ENCODE results near the gene DDX21.

DDX21 gene

DNA sequence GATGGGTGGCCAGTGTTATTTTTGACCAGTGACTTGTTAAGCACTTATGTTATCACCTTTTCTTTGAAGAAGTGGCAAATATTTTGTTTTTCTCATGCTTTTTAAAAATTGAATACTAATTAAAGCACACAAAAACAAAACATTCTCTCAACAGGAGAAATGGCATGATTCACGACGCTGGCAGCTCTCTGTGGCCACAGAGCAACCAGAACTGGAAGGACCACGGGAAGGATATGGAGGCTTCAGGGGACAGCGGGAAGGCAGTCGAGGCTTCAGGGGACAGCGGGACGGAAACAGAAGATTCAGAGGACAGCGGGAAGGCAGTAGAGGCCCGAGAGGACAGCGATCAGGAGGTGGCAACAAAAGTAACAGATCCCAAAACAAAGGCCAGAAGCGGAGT, 26.4 kb downstream of the DDX21 start:
- TF ChIP-seq GATA2 (IDR thresholded peaks at IDR 0.05; ENCODE audit: low read depth, low read length) (no peak), GATA3 (IDR thresholded peaks at IDR 0.05; ENCODE audit: low read depth, low read length) (no peak)

DNA sequence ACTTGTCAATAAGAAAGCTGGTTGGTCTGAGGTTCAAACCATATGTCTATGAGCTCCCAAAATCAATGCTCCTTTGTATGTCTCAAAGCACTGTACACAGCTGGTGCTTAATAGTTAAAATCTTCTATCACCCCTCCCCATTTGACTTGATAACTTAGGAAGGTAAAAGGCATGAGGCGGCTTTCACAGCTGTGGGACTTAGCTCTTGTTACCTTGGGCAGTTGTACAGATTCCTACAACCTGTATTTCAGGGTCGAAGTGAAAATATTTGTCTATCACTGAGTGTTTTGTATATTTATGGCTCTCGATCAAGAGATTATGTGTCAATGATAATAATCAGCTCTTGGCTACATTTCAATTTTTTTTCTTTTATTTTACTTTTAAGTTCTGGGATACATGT, 31.6 kb downstream of the DDX21 start:
- no peak for TF ChIP-seq GATA3 (IDR thresholded peaks at IDR 0.05; ENCODE audit: low read depth, low read length)
- no peak for TF ChIP-seq GATA2 (IDR thresholded peaks at IDR 0.05; ENCODE audit: low read depth, low read length)

DNA sequence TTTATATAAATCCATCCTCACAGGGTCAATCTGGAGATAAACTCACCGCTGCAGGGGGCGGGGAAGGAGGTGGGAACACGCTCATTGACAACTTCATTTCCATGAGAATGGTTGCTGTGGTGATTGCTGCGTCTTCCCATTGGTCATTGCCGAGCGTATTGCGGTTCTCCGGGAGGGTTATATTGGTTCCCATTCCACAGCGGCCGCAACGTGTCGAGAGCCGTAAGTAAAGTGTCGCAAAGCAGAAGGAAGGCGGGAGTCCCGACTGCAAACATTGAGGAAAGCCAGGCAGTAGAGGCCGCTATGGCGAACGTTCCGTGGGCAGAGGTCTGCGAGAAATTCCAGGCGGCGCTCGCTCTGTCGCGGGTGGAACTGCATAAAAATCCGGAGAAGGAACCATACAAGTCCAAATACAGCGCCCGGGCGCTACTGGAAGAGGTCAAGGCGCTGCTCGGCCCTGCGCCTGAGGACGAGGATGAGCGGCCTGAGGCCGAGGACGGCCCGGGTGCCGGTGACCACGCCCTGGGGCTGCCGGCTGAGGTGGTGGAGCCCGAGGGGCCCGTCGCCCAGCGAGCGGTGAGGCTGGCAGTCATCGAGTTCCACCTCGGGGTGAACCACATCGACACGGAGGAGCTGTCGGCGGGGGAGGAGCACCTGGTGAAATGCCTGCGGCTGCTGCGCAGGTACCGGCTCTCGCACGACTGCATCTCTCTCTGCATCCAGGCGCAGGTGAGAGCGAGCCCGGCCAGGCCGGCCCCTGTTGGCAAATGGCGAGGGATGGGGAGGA, 32.8 kb downstream of the DDX21 start, which contains the start of gene KIFBP:
TSS of gene KIFBP (plus strand) at position 274 of the 787 bp plus-strand sequence. CDS start at position 304, 30 bp downstream.
- TF ChIP-seq GATA3 (IDR thresholded peaks at IDR 0.05; ENCODE audit: low read depth, low read length): no peak
- TF ChIP-seq GATA2 (IDR thresholded peaks at IDR 0.05; ENCODE audit: low read depth, low read length): no peak

DNA sequence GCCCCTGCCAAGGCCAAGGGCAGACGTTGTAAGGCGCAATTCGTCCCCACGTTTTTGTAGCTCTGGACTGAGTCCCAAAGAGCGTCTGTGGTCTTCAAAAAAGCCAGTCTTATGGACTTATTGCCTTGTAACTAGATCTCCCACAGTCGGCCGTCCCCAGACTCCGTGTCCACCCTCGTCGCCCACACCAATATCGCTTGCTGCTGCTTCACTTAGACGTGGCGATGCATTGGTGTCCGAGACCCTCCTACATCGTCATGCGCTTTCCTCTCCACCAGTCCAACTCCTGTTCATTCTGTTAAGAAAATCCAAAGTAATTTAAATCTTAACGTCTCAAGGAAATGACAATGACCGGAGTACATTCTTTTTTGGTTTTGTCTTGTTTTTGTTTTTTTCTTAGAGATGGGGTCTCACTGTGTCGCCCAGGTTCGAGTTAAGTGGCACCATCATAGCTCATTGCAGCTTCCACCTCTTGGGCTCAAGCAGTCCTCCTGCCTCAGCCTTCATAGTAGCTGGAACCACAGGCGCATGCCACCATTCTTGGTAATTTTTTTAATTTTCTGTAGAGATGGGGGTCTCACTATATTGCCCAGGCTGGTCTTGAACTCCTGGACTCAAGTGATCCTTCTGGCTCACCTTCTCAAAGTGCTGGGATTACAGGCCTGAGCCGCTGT, 33.5 kb downstream of the DDX21 start:
- TF ChIP-seq GATA2 (IDR thresholded peaks at IDR 0.05; ENCODE audit: low read depth, low read length) (no peak), GATA3 (IDR thresholded peaks at IDR 0.05; ENCODE audit: low read depth, low read length) (no peak)

DNA sequence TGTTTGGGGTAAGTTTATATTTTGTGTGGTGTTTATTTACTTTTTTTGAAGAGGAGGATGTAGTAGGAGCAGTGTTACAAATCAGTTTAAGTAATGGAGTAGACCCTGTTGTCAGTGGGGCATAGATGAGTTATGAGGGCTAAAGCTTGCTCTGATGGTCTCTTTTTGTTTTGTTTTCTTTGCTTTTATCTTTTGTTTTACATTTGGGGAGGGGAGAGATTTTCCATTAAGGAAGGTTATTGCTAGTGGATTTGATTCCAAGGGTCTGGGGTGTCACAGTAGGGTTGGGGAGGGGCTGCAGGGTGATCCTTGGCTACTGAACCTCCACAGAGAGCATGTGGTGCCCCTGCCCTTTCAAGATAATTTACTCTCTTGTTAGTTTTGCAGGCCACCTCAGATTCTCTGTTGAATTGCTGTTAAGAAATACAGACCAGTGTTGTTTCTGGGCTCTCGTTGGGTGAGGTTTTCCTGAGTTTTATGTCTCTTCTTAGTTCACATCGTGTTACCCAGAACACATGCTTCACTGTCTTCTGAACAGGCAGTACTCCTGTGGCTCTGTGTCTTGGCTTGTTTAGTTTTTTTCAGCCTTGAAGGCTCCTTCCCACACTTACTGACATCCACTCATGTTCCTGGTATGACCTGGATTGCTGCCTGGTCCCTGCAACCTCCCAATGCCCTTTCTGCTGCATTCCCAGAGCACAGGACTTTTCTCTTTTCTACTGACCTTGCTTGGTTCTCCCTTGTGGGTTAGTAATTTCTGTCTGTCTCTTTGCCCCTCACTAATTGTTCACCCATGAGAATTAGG, 36.9 kb downstream of the DDX21 start:
- TF ChIP-seq GATA2 (IDR thresholded peaks at IDR 0.05; ENCODE audit: low read depth, low read length) (no peak), GATA3 (IDR thresholded peaks at IDR 0.05; ENCODE audit: low read depth, low read length) (no peak)

DNA sequence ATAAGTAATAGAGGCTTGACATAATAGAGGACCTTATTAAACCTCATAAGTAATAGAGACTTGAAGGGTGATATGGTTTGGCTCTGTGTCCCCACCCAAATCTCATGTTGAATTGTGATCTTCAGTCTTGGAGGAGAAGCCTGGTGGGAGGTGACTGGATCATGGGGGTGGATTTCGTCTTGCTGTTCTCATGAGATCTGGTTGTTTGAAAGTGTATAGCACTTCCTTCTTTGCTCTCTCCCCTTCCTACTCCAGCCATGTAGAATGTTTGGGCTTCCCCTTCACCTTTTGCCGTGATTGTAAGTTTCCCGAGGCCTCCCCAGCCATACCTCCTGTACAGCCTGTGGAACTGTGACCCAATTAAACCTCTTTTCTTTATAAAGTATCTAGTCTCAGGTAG, 41.2 kb downstream of the DDX21 start:
- no peak for TF ChIP-seq GATA3 (IDR thresholded peaks at IDR 0.05; ENCODE audit: low read depth, low read length)

DNA sequence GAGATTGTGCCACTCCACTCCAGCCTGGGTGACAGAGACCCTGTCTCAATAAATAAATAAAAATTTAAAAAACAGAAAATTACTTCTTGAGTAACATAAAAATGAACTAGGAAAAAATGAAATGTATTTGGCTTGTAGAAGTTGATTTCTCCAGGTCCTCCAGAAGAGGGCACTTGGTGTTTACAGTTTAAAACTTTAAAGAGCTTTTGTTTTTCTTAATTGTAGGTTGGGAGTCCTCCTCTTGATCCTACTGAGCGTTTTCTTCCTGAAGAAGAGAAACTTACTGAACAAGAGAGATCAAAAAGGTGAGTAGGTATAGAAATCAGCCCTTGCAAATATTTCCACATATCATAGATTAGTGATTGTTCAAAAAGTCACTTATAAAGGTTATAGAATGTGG, 48.9 kb downstream of the DDX21 start:
- TF ChIP-seq GATA3 (IDR thresholded peaks at IDR 0.05; ENCODE audit: low read depth, low read length) (no peak), GATA2 (IDR thresholded peaks at IDR 0.05; ENCODE audit: low read depth, low read length) (no peak)

DNA sequence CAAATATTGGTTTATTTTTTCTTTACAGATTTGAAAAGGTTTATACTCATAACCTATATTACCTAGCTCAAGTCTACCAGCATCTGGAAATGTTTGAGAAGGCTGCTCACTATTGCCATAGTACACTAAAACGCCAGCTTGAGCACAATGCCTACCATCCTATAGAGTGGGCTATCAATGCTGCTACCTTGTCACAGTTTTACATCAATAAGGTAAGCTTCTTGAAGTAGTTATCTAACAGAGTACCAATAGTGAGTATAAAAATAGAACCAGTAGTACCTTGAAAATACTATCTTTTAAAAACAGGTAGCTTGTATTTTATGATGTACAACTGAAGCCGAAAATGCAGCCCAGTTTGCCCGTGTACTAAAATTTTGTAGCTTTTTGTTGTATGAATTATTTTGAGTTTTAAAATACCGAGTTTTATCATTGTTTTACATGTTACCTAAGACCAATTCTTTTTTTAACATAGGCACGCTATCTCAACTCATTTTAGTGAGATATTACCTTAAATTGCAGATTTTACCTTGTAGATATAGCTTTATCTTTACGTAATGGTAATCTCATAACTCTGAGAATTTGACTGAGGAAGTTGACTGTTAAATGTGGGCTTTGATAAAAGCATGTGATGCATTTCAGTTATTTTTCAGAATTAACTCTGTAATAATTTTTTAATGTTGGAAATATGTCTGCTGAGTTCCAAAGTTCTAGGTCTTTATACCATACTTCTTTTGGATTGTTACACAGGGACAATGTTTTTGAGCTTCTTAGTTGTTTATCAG, 49.9 kb downstream of the DDX21 start:
- TF ChIP-seq GATA3 (IDR thresholded peaks at IDR 0.05; ENCODE audit: low read depth, low read length) (no peak), GATA2 (IDR thresholded peaks at IDR 0.05; ENCODE audit: low read depth, low read length) (no peak)

DNA sequence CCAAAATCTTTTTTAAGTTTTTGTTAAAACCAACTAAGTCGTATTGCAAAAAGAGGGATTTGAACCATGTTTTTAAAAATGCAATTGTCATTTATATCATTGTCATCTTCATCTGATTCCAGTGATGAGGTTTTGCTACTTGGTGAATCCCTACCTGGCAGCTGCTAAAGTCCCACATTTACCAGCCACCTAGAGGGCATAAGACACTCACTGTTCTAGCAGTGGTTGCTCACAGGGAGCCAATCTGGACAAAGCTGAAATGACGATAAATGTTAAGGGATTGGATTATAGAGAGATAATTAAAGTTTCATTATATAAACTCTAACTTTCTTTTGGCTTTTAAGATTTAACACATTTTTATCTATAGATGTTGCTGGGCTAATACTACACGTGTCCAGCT, 51.3 kb downstream of the DDX21 start:
- TF ChIP-seq GATA2 (IDR thresholded peaks at IDR 0.05; ENCODE audit: low read depth, low read length): no peak
- no peak for TF ChIP-seq GATA3 (IDR thresholded peaks at IDR 0.05; ENCODE audit: low read depth, low read length)

DNA sequence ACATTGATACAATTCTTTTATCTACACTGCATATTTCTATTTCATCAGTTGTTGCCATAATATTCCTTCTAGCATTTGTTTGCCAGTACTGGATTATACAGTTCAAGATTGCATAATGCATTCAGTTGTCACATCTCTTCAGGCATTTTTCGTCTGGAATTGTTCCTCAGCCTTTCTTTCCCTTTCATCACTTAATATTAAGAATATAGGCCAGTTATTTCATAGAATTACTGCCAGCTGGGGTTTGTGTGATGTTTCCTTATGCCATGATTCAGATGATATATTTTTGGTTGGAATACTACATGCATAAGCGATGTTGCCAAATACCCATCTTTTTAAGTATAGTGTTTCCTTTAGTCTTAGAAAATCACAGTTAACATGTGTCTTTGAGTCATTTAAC, 53.4 kb downstream of the DDX21 start:
- TF ChIP-seq GATA2 (IDR thresholded peaks at IDR 0.05; ENCODE audit: low read depth, low read length): no peak
- TF ChIP-seq GATA3 (IDR thresholded peaks at IDR 0.05; ENCODE audit: low read depth, low read length): no peak

DNA sequence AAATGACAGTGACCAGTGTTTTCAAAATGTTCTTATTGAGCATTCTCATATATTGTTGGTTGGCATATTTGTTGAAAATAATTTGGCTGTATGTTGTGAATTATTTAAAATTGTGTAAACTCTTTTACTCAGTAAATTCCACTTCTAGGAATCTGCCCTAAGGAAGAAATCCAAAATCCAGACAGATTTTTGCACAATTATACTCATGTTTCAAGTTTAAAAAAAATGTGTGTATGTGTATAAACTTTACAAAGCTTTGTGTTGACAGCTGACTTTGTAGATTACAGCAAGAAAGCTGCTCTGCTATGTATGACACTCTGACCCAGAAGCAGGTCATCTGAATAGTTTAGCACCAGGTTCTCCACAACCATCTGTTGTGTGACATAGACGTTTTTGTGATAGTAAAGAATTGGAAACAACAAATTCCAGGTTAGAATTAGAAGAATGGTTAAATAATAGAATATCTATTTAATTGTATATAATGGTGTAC, 54.2 kb downstream of the DDX21 start:
- TF ChIP-seq GATA3 (IDR thresholded peaks at IDR 0.05; ENCODE audit: low read depth, low read length) (no peak), GATA2 (IDR thresholded peaks at IDR 0.05; ENCODE audit: low read depth, low read length) (no peak)

DNA sequence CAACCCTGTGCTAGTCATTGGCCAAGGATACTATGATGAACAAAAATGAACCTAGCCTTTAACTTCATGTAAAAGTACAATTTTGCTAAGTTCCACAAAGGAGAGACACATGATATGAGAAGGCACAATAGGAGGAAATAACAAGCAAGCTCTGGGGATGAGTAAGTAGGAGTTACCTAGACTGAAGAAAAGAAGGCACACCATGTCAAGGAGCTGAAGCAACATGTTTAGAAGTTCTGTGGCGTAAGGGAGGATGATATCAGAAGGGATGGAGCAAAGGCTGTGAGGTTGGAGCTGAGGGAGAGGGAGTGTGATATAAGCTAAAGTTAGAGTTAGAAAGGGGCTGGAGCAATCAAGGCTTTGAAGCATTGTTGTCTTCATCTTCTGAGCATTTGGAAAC, 58.2 kb downstream of the DDX21 start:
- no peak for TF ChIP-seq GATA3 (IDR thresholded peaks at IDR 0.05; ENCODE audit: low read depth, low read length)
- TF ChIP-seq GATA2 (IDR thresholded peaks at IDR 0.05; ENCODE audit: low read depth, low read length): no peak

DNA sequence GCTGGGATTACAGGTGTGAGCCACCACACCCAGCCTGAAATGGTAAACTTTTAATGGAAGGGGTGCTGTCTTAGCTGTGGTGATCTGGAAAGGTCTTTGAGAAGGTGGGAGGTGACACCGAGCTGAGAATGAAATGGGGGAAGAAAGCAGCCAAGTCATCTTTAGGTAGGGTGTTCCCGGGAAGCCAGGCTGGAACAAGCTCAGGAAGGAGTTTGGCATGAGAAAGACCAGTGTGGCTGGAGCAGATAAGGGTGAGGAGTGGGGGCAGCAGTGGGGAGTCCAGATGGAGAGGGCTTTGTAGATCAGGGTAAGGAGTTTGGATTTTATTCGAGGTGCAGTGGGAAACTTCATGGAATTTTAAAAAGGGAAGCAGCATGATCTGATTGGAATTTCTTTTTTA, 62.6 kb downstream of the DDX21 start:
- TF ChIP-seq GATA3 (IDR thresholded peaks at IDR 0.05; ENCODE audit: low read depth, low read length) (no peak), GATA2 (IDR thresholded peaks at IDR 0.05; ENCODE audit: low read depth, low read length) (no peak)

DNA sequence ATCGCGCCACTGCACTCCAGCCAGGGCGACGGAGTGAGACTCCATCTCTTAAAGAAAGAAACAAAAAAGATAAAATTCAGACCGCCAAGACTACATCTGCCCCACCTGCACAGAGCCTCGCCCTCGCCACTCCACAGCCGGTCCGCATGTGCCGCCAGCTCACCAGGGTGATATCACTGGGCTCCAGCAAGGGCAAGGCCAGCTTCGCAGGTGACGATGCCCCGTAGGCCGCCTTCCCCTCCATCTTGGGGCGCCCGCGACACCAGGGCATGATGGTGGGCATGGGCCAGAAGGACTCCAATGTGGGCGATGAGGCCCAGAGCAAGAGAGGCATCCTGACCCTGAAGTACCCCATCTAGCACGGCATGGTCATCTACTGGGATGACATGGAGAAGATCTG, 66.6 kb downstream of the DDX21 start:
- no peak for TF ChIP-seq GATA2 (IDR thresholded peaks at IDR 0.05; ENCODE audit: low read depth, low read length)
- TF ChIP-seq GATA3 (IDR thresholded peaks at IDR 0.05; ENCODE audit: low read depth, low read length): no peak

Data from SH-SY5Y (cell line).